Activated T-helper 1 cell treated with anti-CD3 and anti-CD28 coated beads, Interleukin-12 subunit alpha, Interleukin-12 subunit beta, Interleukin-2, Interleukin-4 antibody, amounts not matched to agents 30 ng/mL and 10 ng/mL and 1 ng/mL, durations not matched to agents 14 hours and 24 hours and 36 hours (primary cell): ENCODE data around the gene NDUFS6. TPM values are rescaled to one million over a fixed set of nuclear protein-coding genes. Genes with fewer than 3 reads are reported as not detected.

Experiments used
- DNase-seq: peaks from one replicate; pipeline ENCODE4 v3.0.0; 2021; ENCODE audit warnings: low spot score
- H3K27ac Mint-ChIP-seq: one replicate; pipeline ENCODE4 v1.8.0; 2021; ENCODE audit warnings: mild to moderate bottlenecking, mixed read lengths
- H3K27me3 Mint-ChIP-seq: one replicate; pipeline ENCODE4 v1.8.0; 2022; ENCODE audit warnings: mild to moderate bottlenecking, moderate library complexity, mixed read lengths; ENCODE audit not compliant: insufficient read depth
- H3K36me3 Mint-ChIP-seq: one replicate; pipeline ENCODE4 v1.8.0; 2021; ENCODE audit warnings: low read depth, mixed read lengths
- H3K4me1 Mint-ChIP-seq: one replicate; pipeline ENCODE4 v1.8.0; 2021; ENCODE audit warnings: low read depth, mixed read lengths
- H3K4me3 Mint-ChIP-seq: one replicate; pipeline ENCODE4 v1.8.0; 2021; ENCODE audit warnings: mild to moderate bottlenecking, moderate library complexity, mixed read lengths
- H3K9me3 Mint-ChIP-seq: one replicate; pipeline ENCODE4 v1.8.0; 2021; ENCODE audit warnings: mixed read lengths
- intact Hi-C: fragments of 100-400 bp; cut with micrococcal nuclease; formaldehyde crosslinking; loops from one replicate; pipeline ENCODE4 v1.15.1; 2024
- total RNA-seq: library from RNA; stranded (reverse); gene quantifications from 2 replicates; pipeline ENCODE4 v1.2.3, GENCODE V29; 2022

The NDUFS6 gene
- total RNA-seq, 1 donor from 2014 or later = 40.3 TPM

GRCh38 chr5:1832511-1833250 is 31.5 kb downstream of the NDUFS6 start:
- H3K9me3 Mint-ChIP-seq = no peaks in the 10 kb centered on the region
- intact Hi-C loops = no loop called here
- DNase-seq = no peak

GRCh38 chr5:1833264-1834021 is 32.2 kb downstream of the NDUFS6 start:
- Mint-ChIP-seq H3K9me3 (no peaks in the 10 kb centered on the region), H3K27ac (no peak overlapping the region), H3K4me3 (no peak overlapping the region), H3K36me3 (no peaks in the 10 kb centered on the region), H3K4me1 (no peaks in the 10 kb centered on the region), H3K27me3 (no peaks in the 10 kb centered on the region)
- intact Hi-C loops = no loop called here
- DNase-seq = no peak

More at GRCh38 chr5:1832511-1833250, 31.5 kb downstream of the NDUFS6 start:
- Mint-ChIP-seq H3K36me3 (no peaks in the 10 kb centered on the region), H3K4me3 (no peak overlapping the region), H3K27me3 (no peaks in the 10 kb centered on the region), H3K4me1 (no peaks in the 10 kb centered on the region), H3K27ac (no peak overlapping the region)

DNA sequence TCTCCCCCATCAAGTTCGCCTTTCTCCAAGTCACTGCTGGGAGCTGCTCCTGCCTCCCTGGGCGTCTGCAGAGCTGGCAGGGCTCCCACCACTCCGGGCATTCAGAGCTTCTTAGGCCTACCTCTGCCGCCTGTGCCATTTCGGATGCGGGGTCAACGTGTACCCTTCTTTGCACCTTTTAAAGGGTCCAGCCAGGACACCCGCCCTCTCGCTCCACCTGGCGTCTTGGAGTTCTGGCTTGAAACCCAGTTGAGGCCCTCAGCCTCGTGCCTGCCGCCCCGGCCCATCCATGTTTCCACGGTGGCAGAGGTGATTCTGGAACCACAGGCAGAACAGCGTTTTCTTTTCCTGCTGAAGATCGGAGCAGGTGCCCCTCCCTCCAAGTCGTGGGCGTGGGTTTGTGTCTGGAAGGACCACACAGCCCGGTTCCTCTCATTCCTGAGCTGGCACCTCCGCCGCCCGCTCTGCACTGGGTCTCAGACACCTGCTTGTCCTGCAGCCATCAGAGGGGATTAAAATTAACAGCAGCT is 32.9 kb downstream of the NDUFS6 start:
- Mint-ChIP-seq H3K4me3 (no peak overlapping the region), H3K27me3 (no peaks in the 10 kb centered on the region), H3K27ac (no peak overlapping the region), H3K9me3 (no peaks in the 10 kb centered on the region), H3K4me1 (no peaks in the 10 kb centered on the region), H3K36me3 (no peaks in the 10 kb centered on the region)
- intact Hi-C loops = no loop called here
- no peak for DNase-seq

DNA sequence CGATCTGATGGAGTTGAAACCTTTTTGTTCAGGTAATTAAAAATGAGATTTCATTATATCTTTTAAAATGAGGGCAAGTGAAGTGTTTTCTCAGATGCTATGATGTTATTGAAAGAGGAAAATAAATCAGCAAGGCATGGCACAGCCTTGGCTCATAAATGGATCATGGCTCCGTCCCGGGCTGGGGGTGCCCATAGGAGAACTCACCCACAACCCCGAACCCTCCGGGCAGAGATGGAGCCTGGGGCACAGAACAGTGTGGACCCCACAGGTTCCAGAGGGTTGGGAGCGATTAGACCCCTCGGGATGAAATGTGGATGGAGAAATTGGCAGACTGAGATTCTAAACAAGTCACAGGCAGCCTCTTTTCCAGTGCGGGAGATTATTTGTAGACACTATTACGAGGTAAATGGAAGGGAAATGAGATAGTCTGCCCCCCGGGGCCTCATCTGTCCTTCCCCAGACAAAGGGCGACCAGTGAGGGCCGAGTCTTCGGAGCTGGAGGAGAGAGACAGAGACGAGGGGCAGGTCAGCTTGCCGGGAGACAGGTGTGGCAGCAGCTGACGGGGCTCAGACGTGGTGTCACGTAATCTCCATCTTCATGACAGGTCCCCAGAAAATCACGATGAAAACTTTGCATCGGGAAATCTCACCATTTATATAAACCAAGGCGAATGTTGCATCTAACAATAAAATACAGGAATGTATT is 33.7 kb downstream of the NDUFS6 start:
- Mint-ChIP-seq H3K4me3 (no peak overlapping the region), H3K27ac (no peak overlapping the region), H3K27me3 (no peaks in the 10 kb centered on the region), H3K9me3 (no peaks in the 10 kb centered on the region), H3K4me1 (no peaks in the 10 kb centered on the region), H3K36me3 (no peaks in the 10 kb centered on the region)
- DNase-seq = no peak
- intact Hi-C loops = no loop called here

- intact Hi-C loops = no loop called here
- no peak overlapping the region for H3K4me3 Mint-ChIP-seq
- no peaks in the 10 kb centered on the region for H3K9me3 Mint-ChIP-seq
- H3K27ac Mint-ChIP-seq = no peak overlapping the region
- no peak for DNase-seq
- H3K27me3 Mint-ChIP-seq = no peaks in the 10 kb centered on the region
- no peaks in the 10 kb centered on the region for H3K4me1 Mint-ChIP-seq
- no peaks in the 10 kb centered on the region for H3K36me3 Mint-ChIP-seq
Observed at GRCh38 chr5:1835431-1835830, 34.2 kb downstream of the NDUFS6 start.

GRCh38 chr5:1836176-1836890 is 35.1 kb downstream of the NDUFS6 start:
- intact Hi-C loops = no loop called here
- Mint-ChIP-seq H3K4me3 (no peak overlapping the region), H3K27me3 (no peaks in the 10 kb centered on the region), H3K9me3 (no peaks in the 10 kb centered on the region), H3K36me3 (no peaks in the 10 kb centered on the region), H3K4me1 (no peaks in the 10 kb centered on the region), H3K27ac (no peak overlapping the region)
- DNase-seq = no peak

DNA sequence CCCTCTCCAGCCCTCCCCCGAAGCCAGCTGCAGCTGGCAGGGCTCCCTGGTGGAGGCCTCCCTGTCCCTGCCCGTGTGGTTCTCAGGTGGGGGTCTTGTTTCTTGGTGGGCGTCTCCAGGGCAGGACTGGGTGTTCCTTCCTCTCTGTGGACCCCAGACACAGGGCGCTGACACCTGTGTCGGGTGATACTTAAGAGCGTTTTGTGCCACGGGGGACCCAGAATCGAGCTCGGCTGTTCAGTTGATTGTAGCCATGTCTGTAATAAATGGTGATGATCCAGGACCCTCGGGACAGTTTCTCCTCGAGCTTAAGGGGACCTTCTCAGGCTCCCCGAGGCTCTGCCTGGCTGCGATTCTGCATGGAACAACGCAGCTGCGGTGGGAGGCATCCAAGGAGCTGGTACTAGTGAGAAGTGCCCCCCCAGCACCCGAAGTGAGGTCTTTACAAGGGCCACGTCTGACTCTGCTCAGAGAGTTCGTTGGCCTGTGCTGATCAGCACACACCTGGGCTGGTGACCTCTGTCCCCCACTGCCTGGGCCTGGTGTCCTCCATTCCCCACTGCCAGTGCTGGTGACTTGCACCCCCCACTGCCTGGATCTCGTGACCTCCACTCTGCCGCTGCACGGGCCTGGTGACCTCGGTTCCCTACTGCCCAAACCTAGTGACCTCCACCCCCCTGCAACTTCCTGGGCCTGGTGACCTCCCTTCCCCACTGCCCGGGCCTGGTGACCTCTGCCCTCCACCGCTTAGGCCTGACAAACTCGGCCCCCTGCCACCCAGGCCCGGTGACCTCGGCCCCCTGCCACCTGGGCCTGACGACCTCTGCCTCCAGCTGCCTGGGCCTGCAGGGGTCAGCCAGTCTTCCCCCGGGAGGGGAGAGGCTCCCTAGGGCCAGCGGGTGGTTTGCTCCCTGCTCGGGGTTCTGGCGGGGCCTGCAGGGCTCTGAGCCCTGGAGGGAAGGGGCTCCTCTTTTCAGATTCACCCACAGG is 36.0 kb downstream of the NDUFS6 start:
- Mint-ChIP-seq H3K36me3 (no peaks in the 10 kb centered on the region), H3K27ac (no peak overlapping the region), H3K4me3 (no peak overlapping the region), H3K27me3 (no peaks in the 10 kb centered on the region), H3K4me1 (no peaks in the 10 kb centered on the region), H3K9me3 (no peaks in the 10 kb centered on the region)
- DNase-seq = no peak
- intact Hi-C loops = no loop called here

DNA sequence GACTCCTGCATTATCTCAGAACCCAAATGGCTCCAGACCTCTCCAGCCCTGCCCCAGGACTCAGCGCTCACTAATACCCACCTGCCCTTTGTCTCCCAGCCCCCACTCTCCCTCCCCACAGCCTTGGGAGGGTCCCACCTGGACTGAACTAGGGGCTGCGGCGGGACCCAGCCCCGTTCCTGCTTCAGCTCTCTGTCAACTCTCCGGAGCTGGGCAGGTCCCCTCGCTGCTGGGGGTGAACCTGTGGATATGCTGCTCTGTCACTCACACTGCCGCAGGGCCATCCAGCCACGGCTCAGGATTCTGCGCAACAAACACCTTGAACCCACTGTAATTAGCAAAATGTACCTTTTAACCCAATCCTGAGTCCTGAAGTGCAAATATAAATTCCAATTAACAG is 36.8 kb downstream of the NDUFS6 start:
- intact Hi-C loops = no loop called here
- H3K36me3 Mint-ChIP-seq = no peaks in the 10 kb centered on the region
- H3K4me3 Mint-ChIP-seq = no peak overlapping the region
- no peaks in the 10 kb centered on the region for H3K27me3 Mint-ChIP-seq
- no peak overlapping the region for H3K27ac Mint-ChIP-seq
- no peaks in the 10 kb centered on the region for H3K4me1 Mint-ChIP-seq
- DNase-seq = no peak
- no peaks in the 10 kb centered on the region for H3K9me3 Mint-ChIP-seq

- no peak for DNase-seq
- Mint-ChIP-seq H3K27me3 (no peaks in the 10 kb centered on the region), H3K4me3 (no peak overlapping the region), H3K4me1 (no peaks in the 10 kb centered on the region), H3K36me3 (no peaks in the 10 kb centered on the region), H3K9me3 (no peaks in the 10 kb centered on the region), H3K27ac (no peak overlapping the region)
- intact Hi-C loops = no loop called here
Observed at GRCh38 chr5:1840071-1840547, 38.9 kb downstream of the NDUFS6 start.

- H3K36me3 Mint-ChIP-seq = no peaks in the 10 kb centered on the region
- H3K27me3 Mint-ChIP-seq = no peaks in the 10 kb centered on the region
- H3K27ac Mint-ChIP-seq = no peak overlapping the region
- no peak overlapping the region for H3K4me3 Mint-ChIP-seq
- H3K4me1 Mint-ChIP-seq = no peaks in the 10 kb centered on the region
- intact Hi-C loops = no loop called here
- DNase-seq = no peak
- H3K9me3 Mint-ChIP-seq = no peaks in the 10 kb centered on the region
Observed at GRCh38 chr5:1840741-1841521, 39.7 kb downstream of the NDUFS6 start.
